ENCODE measurements around the gene BMAL2. TPM values are rescaled to one million over a fixed set of nuclear protein-coding genes. Genes with fewer than 3 reads are reported as not detected.

The BMAL2 gene
- total RNA-seq, 1 donor from 2014 or later, result 6.9 TPM

- TF ChIP-seq, protein P1, sequence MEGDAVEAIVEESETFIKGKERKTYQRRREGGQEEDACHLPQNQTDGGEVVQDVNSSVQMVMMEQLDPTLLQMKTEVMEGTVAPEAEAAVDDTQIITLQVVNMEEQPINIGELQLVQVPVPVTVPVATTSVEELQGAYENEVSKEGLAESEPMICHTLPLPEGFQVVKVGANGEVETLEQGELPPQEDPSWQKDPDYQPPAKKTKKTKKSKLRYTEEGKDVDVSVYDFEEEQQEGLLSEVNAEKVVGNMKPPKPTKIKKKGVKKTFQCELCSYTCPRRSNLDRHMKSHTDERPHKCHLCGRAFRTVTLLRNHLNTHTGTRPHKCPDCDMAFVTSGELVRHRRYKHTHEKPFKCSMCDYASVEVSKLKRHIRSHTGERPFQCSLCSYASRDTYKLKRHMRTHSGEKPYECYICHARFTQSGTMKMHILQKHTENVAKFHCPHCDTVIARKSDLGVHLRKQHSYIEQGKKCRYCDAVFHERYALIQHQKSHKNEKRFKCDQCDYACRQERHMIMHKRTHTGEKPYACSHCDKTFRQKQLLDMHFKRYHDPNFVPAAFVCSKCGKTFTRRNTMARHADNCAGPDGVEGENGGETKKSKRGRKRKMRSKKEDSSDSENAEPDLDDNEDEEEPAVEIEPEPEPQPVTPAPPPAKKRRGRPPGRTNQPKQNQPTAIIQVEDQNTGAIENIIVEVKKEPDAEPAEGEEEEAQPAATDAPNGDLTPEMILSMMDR (IDR thresholded peaks at IDR 0.05), result no peak
- Histone ChIP-seq H3K9me3 (no peaks in the 10 kb centered on the region), H3K4me3 (no peak overlapping the region), H3K27ac (no peak overlapping the region), H3K36me3 (no peaks in the 10 kb centered on the region), H3K27me3 (no peaks in the 10 kb centered on the region), H3K4me1 (no peaks in the 10 kb centered on the region)
- ATAC-seq (no peak), DNase-seq (no peak)
- intact Hi-C loops (cut with DNase I), result no loop called here
These were observed 12.7 kb downstream of the BMAL2 start for GRCh38 chr12:27345376-27345775.

- Histone ChIP-seq H3K9me3 (no peaks in the 10 kb centered on the region), H3K27ac (no peak overlapping the region), H3K36me3 (no peaks in the 10 kb centered on the region), H3K4me1 (no peaks in the 10 kb centered on the region), H3K27me3 (no peaks in the 10 kb centered on the region), H3K4me3 (no peak overlapping the region)
- TF ChIP-seq, protein P1 (IDR thresholded peaks at IDR 0.05), result no peak
- DNase-seq, result no peak
- intact Hi-C loops (cut with DNase I), result no loop called here
- no peak for ATAC-seq
These were observed 15.1 kb downstream of the BMAL2 start for GRCh38 chr12:27347779-27348178.

- H3K36me3 ChIP-seq, result no peaks in the 10 kb centered on the region
- no peaks in the 10 kb centered on the region for H3K27me3 ChIP-seq
- DNase-seq, result no peak
- ATAC-seq, result no peak
- no peak overlapping the region for H3K27ac ChIP-seq
- TF ChIP-seq, protein P1 (IDR thresholded peaks at IDR 0.05), result no peak
- intact Hi-C loops (cut with DNase I), result no loop called here
- no peaks in the 10 kb centered on the region for H3K9me3 ChIP-seq
- no peak overlapping the region for H3K4me3 ChIP-seq
- no peaks in the 10 kb centered on the region for H3K4me1 ChIP-seq
These were observed 18.8 kb downstream of the BMAL2 start for GRCh38 chr12:27351476-27351875.

GRCh38 chr12:27355486-27355885, 22.9 kb downstream of the BMAL2 start:
- Histone ChIP-seq H3K9me3 (no peaks in the 10 kb centered on the region), H3K36me3 (no peaks in the 10 kb centered on the region), H3K4me3 (no peak overlapping the region), H3K27me3 (no peaks in the 10 kb centered on the region), H3K4me1 (no peaks in the 10 kb centered on the region), H3K27ac (no peak overlapping the region)
- intact Hi-C loops (cut with DNase I), result no loop called here
- TF ChIP-seq, protein P1 (IDR thresholded peaks at IDR 0.05), result no peak
- DNase-seq (no peak), ATAC-seq (no peak)

DNA sequence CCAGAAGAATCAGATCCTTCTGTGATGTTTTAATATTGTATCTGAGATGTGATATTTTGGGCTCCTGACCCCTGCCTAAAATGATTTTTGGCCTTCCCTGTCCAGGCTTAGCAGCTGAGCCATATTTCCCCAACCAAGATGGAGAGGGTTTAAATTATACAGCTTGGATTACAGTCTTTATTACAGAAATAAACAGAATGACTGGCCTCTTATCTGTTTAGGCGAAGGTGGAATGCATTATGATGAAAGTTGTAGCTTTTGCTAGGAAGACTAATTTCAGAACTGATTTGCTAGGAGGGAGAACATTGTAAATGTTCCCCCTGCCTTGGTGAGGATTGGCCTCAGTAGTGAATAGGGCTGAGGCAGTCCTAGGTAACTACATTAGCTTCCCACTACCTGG, 23.3 kb downstream of the BMAL2 start:
- TF ChIP-seq, protein P1 (IDR thresholded peaks at IDR 0.05), result no peak
- Histone ChIP-seq H3K4me1 (no peaks in the 10 kb centered on the region), H3K9me3 (no peaks in the 10 kb centered on the region), H3K4me3 (no peak overlapping the region), H3K36me3 (no peaks in the 10 kb centered on the region), H3K27me3 (no peaks in the 10 kb centered on the region), H3K27ac (no peak overlapping the region)
- ATAC-seq (no peak), DNase-seq (no peak)
- intact Hi-C loops (cut with DNase I), result no loop called here
